RWPE1 (cell line): ENCODE results near the gene TNRC6B.

Source experiments
- CTCF ChIA-PET: fragments of 350-600 bp; sonication (Branson Sonifier 250); formaldehyde crosslinking; extraction: SDS; loops from one replicate; lab custom pipeline; 2021; lab: Yijun Ruan, JAX
- POLR2A ChIA-PET: fragments of 400-600 bp; formaldehyde crosslinking; extraction: SDS; loops from one replicate; lab custom pipeline; 2020; ENCODE audit warnings: antibody characterized with exemption; ENCODE audit not compliant: low non-redundant PET; lab: Yijun Ruan, JAX
- DNase-seq: peaks from one replicate; pipeline ENCODE4 v3.0.0; 2012; ENCODE audit warnings: low spot score
- H3K27ac ChIP-seq: fragments of 450-650 bp; 2 replicates; pipeline ENCODE4 v1.5.1; 2017
- CTCF ChIP-seq: fragments of 450-650 bp; conservative IDR thresholded peaks from 2 replicates; pipeline ENCODE4 v1.5.1; 2017; ENCODE audit warnings: low read depth, mild to moderate bottlenecking

The TNRC6B gene

GRCh38 chr22:40322818-40323447 lies 145.2 kb downstream of the TNRC6B start:
- DNase-seq, result no peak
- H3K27ac ChIP-seq, result no peak overlapping the region
- ChIA-PET POLR2A (no interaction called here), CTCF (interaction anchor here (0.7 kb wide), 1 partner anchor 787 kb away, joined by 4 read pairs; no protein-coding TSS in a partner anchor)
- TF ChIP-seq CTCF, result no peak

DNA sequence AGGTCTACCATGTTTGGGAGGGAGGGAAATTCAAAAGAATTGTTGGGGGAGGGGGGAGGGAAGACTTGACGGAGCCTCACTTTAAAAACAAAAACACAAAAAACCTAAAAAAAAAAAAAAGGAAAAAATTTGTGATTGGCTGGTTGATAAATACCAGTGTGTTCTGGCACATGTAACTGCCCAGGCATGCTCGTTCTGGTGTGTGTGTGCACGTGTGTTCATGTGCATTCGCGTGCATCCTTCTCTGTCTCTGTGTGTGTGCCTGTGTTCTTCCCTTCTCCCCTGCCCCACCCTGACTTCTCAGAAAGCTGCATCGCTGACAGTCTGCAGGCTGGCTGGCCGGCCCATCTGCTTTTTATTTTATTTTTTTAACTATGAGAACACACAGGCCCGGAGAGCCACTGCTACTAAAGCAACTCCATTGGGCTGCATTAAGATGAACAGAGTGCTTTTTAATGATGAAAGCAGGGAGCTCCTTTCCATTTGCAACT lies 146.0 kb downstream of the TNRC6B start:
- POLR2A ChIA-PET, result no interaction called here
- CTCF ChIA-PET, result interaction anchor here (0.6 to 0.7 kb wide), 2 partner anchors 397 to 787 kb away, joined by 3 to 4 read pairs; no protein-coding TSS in a partner anchor
- H3K27ac ChIP-seq, result no peak overlapping the region

GRCh38 chr22:40324468-40325305 lies 147.0 kb downstream of the TNRC6B start:
- POLR2A ChIA-PET, result no interaction called here
- CTCF ChIA-PET, result no interaction called here
- no peak for TF ChIP-seq CTCF
- no peak overlapping the region for H3K27ac ChIP-seq
- no peak for DNase-seq

More for the DNA sequence above, 146.0 kb downstream of the TNRC6B start:
- DNase-seq, result no peak
- TF ChIP-seq CTCF, result no peak

GRCh38 chr22:40325315-40325714 lies 147.6 kb downstream of the TNRC6B start:
- no peak for DNase-seq
- CTCF ChIA-PET, result no interaction called here
- no peak for TF ChIP-seq CTCF
- POLR2A ChIA-PET, result no interaction called here
- H3K27ac ChIP-seq, result no peak overlapping the region

DNA sequence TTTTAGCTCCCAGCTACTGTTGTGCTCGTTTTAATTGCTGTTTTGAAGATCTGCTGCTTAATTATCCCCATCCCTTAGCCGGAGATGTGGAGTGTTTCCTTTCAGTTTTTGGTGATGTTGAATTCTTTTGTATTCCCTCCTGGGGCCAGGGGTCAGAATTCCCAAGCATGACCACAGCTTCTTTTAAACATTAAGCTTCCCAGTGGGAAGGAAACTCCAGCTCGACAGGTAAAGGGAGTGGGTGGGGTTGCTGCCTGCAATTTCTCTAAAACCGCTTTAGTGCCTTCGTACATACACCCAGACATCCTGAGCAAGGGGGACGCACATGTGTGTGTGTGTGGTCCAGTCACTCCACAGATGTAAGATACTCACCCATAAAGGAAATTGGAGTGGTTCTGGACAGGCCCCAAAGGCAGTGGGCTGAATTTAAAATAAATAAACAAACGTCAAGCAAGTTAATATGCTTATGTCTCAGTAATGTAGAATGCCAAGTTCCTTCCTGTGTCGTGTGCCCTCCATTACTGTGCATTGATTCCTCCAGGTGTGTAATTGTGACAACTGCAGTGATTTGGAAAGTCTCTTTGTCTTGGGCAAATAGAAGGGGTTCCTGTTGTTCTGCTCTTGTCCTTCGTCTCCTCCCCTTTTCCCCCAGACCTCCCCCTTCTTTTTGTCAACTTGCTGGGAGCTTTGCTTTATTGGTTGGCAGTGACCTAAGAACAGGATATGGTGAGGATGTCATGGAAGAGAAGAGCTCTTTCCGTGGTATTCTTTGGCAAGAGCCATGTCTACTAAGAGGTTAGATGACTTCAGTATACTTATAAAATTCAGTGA lies 149.4 kb downstream of the TNRC6B start:
- POLR2A ChIA-PET, result interaction anchor here (0.5 kb wide), 1 partner anchor 52 kb away, joined by 5 read pairs; no protein-coding TSS in a partner anchor
- CTCF ChIA-PET, result interaction anchor here (0.5 to 0.7 kb wide), 2 partner anchors 33 to 238 kb away, joined by 3 to 4 read pairs; no protein-coding TSS in a partner anchor
- H3K27ac ChIP-seq, result no peak overlapping the region
- no peak for TF ChIP-seq CTCF
- no peak for DNase-seq
